CD4-positive, CD25-positive, alpha-beta regulatory T cell (primary cell): ENCODE results near the gene ZFX. TPM values are rescaled to one million over a fixed set of nuclear protein-coding genes. Genes with fewer than 3 reads are reported as not detected.
A peak's percentile ranks its signal among the peaks of the same experiment; 100 is the strongest.
"Not testable (repeated sequence)": the region's sequence is repeated elsewhere in the genome, so short reads cannot be mapped to it uniquely, and the experiment has no call there.

Experiments
- ATAC-seq, 2 donors: fragments of 150-1000 bp; cut with Tn5 transposase; one replicate each; pipeline ENCODE4 v1.10.0; 2021; ENCODE audit warnings: low read depth in 2 of 2, moderate number of reproducible peaks in 2 of 2, moderate library complexity in 1 of 2
- DNase-seq, 3 donors: peaks; one replicate each; pipeline versions ENCODE4 v3.0.0 to v3.0.0-alpha.2; 2012 to 2022; ENCODE audit warnings: mixed read lengths in 1 of 3
- H3K27ac ChIP-seq: one replicate; pipeline ENCODE4 v1.7.0; 2013; ENCODE audit warnings: mild to moderate bottlenecking, low read length; ENCODE audit not compliant: insufficient read depth, poor library complexity, severe bottlenecking
- H3K27me3 ChIP-seq: one replicate; pipeline ENCODE4 v1.7.0; 2013; ENCODE audit warnings: low read length; ENCODE audit not compliant: control insufficient read depth, insufficient read depth
- H3K36me3 ChIP-seq: one replicate; pipeline ENCODE4 v1.7.0; 2013; ENCODE audit warnings: mild to moderate bottlenecking, low read length, moderate library complexity; ENCODE audit not compliant: control insufficient read depth, insufficient read depth
- H3K4me1 ChIP-seq: 2 replicates; pipeline ENCODE4 v1.7.0; 2013; ENCODE audit warnings: mild to moderate bottlenecking, low read length; ENCODE audit not compliant: insufficient read depth, control insufficient read depth, poor library complexity, severe bottlenecking
- H3K4me3 ChIP-seq: one replicate; pipeline ENCODE4 v1.7.0; 2013; ENCODE audit warnings: low read depth, mild to moderate bottlenecking, low read length, moderate library complexity
- H3K9me3 ChIP-seq, 2 experiments: 1 replicate in 1 of 2; 2 replicates in 1 of 2; pipeline ENCODE4 v1.7.0; 2013; ENCODE audit warnings: low read length in 2 of 2, mild to moderate bottlenecking in 1 of 2, moderate library complexity in 1 of 2; ENCODE audit not compliant: control insufficient read depth in 2 of 2
- H3K27ac Mint-ChIP-seq, 3 donors: one replicate each; pipeline ENCODE4 v1.8.0; 2020 to 2022; ENCODE audit warnings: mild to moderate bottlenecking in 3 of 3, mixed read lengths in 3 of 3, moderate library complexity in 2 of 3
- H3K27me3 Mint-ChIP-seq: one replicate; pipeline ENCODE4 v1.8.0; 2022; ENCODE audit warnings: mild to moderate bottlenecking, mixed read lengths
- H3K36me3 Mint-ChIP-seq: one replicate; pipeline ENCODE4 v1.8.0; 2020; ENCODE audit warnings: mixed read lengths
- H3K4me1 Mint-ChIP-seq, 4 donors: one replicate each; pipeline ENCODE4 v1.8.0; 2020 to 2022; ENCODE audit warnings: mixed read lengths in 4 of 4, mild to moderate bottlenecking in 1 of 4
- H3K4me3 Mint-ChIP-seq, 4 donors: one replicate each; pipeline ENCODE4 v1.8.0; 2020 to 2022; ENCODE audit warnings: mild to moderate bottlenecking in 4 of 4, mixed read lengths in 4 of 4, moderate library complexity in 3 of 4
- H3K9me3 Mint-ChIP-seq, 7 donors: one replicate each; pipeline ENCODE4 v1.8.0; 2020 to 2022; ENCODE audit warnings: mixed read lengths in 7 of 7, mild to moderate bottlenecking in 3 of 7, moderate library complexity in 2 of 7
- polyA plus RNA-seq, 4 donors: library from polyadenylated mRNA; unstranded; fragments of 300-500 nt; fragmentation: Illumina TruSeq; gene quantifications; one replicate each; pipeline ENCODE4 v1.2.3, GENCODE V29; 2021
- total RNA-seq: library from RNA; stranded (reverse); gene quantifications from one replicate; pipeline ENCODE4 v1.2.3, GENCODE V29; 2022

The ZFX gene
- total and polyA plus RNA-seq, 5 donors from 2014 or later = 20.4 to 104 (median 39.2) TPM

DNA sequence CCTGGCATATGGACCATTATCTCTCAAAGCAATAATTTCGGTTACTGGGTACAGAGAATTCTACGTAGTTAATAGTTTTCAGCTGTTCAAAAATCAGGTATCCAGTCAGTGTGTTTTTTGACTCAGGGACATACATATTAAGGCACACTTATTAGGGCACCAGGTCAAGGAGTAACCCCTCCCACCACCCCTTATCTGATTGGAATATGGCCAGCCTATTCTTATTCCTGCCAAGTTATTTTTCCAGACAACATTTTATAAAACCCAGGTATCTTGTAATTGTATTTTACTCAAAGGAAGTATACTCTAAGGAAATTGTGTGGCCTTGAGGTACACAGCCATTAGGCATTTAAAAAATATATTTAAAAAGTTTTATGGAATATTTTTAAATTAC, 4.3 kb downstream of the ZFX start:
- H3K27ac ChIP-seq = peak overlapping the region; percentile 14
- H3K36me3 Mint-ChIP-seq = peaks cover 15% of the 10 kb centered on the region
- peaks cover 3% of the 10 kb centered on the region for H3K36me3 ChIP-seq
- peak overlapping the region; percentile 87 to 95 (median 90) for H3K4me3 Mint-ChIP-seq
- H3K4me1 Mint-ChIP-seq = peaks cover 39 to 77% (median 53%) of the 10 kb centered on the region in 4 donors
- peak overlapping the region in 2 of 3 donors; percentile 60 to 96 for H3K27ac Mint-ChIP-seq
- ATAC-seq (no peak), DNase-seq (no peak)
- no peaks in the 10 kb centered on the region for H3K27me3 ChIP-seq
- H3K9me3 Mint-ChIP-seq = no peaks in the 10 kb centered on the region
- peak overlapping the region; percentile 65 for H3K4me3 ChIP-seq
- no peaks in the 10 kb centered on the region for H3K27me3 Mint-ChIP-seq
- no peaks in the 10 kb centered on the region for H3K9me3 ChIP-seq
- H3K4me1 ChIP-seq = peaks cover 65% of the 10 kb centered on the region

- DNase-seq = no peak
- Mint-ChIP-seq H3K36me3 (peaks cover 16% of the 10 kb centered on the region), H3K4me3 (peak overlapping the region in 3 of 4 donors; percentile 44 to 90 (median 54)), H3K9me3 (no peaks in the 10 kb centered on the region), H3K4me1 (peaks cover 39 to 82% (median 55%) of the 10 kb centered on the region in 4 donors), H3K27me3 (no peaks in the 10 kb centered on the region), H3K27ac (no peak overlapping the region)
- Histone ChIP-seq H3K4me1 (peaks cover 64% of the 10 kb centered on the region), H3K4me3 (peak overlapping the region; percentile 41), H3K27ac (no peak overlapping the region), H3K9me3 (no peaks in the 10 kb centered on the region), H3K27me3 (no peaks in the 10 kb centered on the region), H3K36me3 (peaks cover 3% of the 10 kb centered on the region)
- no peak for ATAC-seq
These were observed 5.0 kb downstream of the ZFX start for GRCh38 chrX:24154490-24155034.

DNA sequence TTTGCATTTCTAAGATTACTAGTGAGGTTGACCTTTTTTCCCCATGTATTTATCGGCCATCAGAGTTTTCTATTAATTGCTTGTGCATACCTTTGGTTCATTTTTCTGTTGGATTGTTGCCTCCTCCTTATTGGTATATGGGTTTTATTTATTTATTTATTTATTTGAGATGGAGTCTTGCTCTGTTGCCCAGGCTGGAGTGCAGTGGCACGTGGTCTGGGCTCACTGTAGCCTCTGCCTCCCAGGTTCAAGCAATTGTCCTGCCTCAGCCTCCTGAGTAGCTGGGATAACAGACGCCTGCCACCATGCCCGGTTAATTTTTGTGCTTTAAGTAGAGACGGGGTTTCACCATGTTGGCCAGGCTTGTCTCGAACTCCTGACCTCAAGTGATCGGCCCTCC, 6.2 kb downstream of the ZFX start:
- not testable (repeated sequence) for DNase-seq, H3K9me3 Mint-ChIP-seq, H3K27me3 Mint-ChIP-seq, H3K36me3 ChIP-seq, H3K27me3 ChIP-seq, H3K9me3 ChIP-seq, ATAC-seq, H3K27ac ChIP-seq
- Mint-ChIP-seq H3K27ac (peak overlapping the region in 2 of 3 donors; percentile 12 to 21), H3K4me3 (peak overlapping the region in 3 of 4 donors; percentile 21 to 44 (median 41)), H3K36me3 (peaks cover 19% of the 10 kb centered on the region), H3K4me1 (peaks cover 39 to 90% (median 56%) of the 10 kb centered on the region in 4 donors)
- Histone ChIP-seq H3K4me1 (peaks cover 62% of the 10 kb centered on the region), H3K4me3 (peak overlapping the region; percentile 59)

DNA sequence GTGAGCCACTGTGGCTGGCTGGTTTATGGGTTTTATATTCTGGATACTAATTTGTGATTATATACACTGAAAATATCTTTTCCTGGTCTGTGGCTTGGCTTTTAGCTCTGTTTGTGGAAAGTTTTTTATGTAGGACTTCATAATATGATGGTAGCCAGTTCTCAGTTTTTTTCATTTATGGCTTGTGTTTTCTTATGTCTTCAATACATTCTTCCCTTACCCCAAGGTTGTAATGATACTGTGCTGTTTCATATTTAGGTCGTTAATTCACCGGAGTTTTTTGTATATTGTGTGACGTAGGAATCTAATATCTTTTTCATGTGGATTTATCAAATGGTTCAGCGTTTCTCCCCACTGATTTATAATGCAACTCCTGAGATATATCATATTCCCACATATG, 6.6 kb downstream of the ZFX start:
- peaks cover 20% of the 10 kb centered on the region for H3K36me3 Mint-ChIP-seq
- H3K27ac ChIP-seq = no peak overlapping the region
- DNase-seq (no peak), ATAC-seq (no peak)
- H3K27me3 Mint-ChIP-seq = no peaks in the 10 kb centered on the region
- peaks cover 6% of the 10 kb centered on the region for H3K36me3 ChIP-seq
- peak overlapping the region; percentile 59 for H3K4me3 ChIP-seq
- peak overlapping the region; percentile 6 to 41 (median 10) for H3K4me3 Mint-ChIP-seq
- no peaks in the 10 kb centered on the region for H3K27me3 ChIP-seq
- no peaks in the 10 kb centered on the region for H3K9me3 Mint-ChIP-seq
- peaks cover 57% of the 10 kb centered on the region for H3K4me1 ChIP-seq
- H3K9me3 ChIP-seq = no peaks in the 10 kb centered on the region
- H3K4me1 Mint-ChIP-seq = peaks cover 37 to 89% (median 55%) of the 10 kb centered on the region in 4 donors
- H3K27ac Mint-ChIP-seq = peak overlapping the region in 2 of 3 donors; percentile 2 to 12

DNA sequence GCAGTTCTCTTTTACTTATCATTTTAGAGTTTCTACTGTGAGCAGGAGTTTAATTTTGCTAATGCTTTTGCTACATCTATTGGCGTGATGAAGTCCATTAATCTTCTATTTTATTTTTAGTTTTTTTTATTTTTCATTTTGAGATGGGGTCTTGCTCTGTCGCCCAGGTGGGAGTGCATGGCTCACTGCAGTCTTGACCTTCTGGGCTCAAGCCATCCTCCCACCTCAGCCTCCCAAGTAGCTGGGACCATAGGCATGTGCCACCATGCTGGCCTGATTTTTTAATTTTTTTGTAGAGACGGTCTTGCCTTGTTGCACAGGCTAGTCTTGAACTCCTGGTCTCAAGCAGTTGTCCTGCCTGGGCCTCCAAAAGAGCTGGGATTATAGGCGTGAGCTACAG, 9.4 kb downstream of the ZFX start:
- Mint-ChIP-seq H3K9me3 (no peaks in the 10 kb centered on the region), H3K27ac (no peak overlapping the region), H3K4me1 (peaks cover 24 to 83% (median 47%) of the 10 kb centered on the region in 4 donors), H3K4me3 (peak overlapping the region in 2 of 4 donors; percentile 41 to 42), H3K27me3 (no peaks in the 10 kb centered on the region), H3K36me3 (peaks cover 17% of the 10 kb centered on the region)
- H3K36me3 ChIP-seq = peaks cover 6% of the 10 kb centered on the region
- no peaks in the 10 kb centered on the region for H3K27me3 ChIP-seq
- no peaks in the 10 kb centered on the region for H3K9me3 ChIP-seq
- H3K27ac ChIP-seq = no peak overlapping the region
- H3K4me1 ChIP-seq = peaks cover 33% of the 10 kb centered on the region
- H3K4me3 ChIP-seq = no peak overlapping the region
- no peak for DNase-seq
- ATAC-seq = no peak

GRCh38 chrX:24166078-24166477, 16.5 kb downstream of the ZFX start:
- Mint-ChIP-seq H3K27ac (peak overlapping the region in 1 of 3 donors; percentile 37), H3K36me3 (peaks cover 22% of the 10 kb centered on the region), H3K4me1 (peaks cover 34 to 83% (median 59%) of the 10 kb centered on the region in 4 donors), H3K27me3 (no peaks in the 10 kb centered on the region), H3K9me3 (no peaks in the 10 kb centered on the region), H3K4me3 (peak overlapping the region in 3 of 4 donors; percentile 4 to 16 (median 14))
- no peaks in the 10 kb centered on the region for H3K9me3 ChIP-seq
- no peaks in the 10 kb centered on the region for H3K27me3 ChIP-seq
- no peak for DNase-seq
- H3K4me3 ChIP-seq = no peak overlapping the region
- H3K27ac ChIP-seq = no peak overlapping the region
- peaks cover 1% of the 10 kb centered on the region for H3K36me3 ChIP-seq
- peaks cover 30% of the 10 kb centered on the region for H3K4me1 ChIP-seq
- ATAC-seq = no peak

GRCh38 chrX:24167719-24168472, 18.4 kb downstream of the ZFX start:
- peak overlapping the region; percentile 12 to 86 (median 27) for H3K27ac Mint-ChIP-seq
- Histone ChIP-seq H3K4me3 (peak overlapping the region; percentile 35), H3K9me3 (no peaks in the 10 kb centered on the region), H3K4me1 (peaks cover 37% of the 10 kb centered on the region), H3K27me3 (no peaks in the 10 kb centered on the region), H3K36me3 (peaks cover 6% of the 10 kb centered on the region), H3K27ac (peak overlapping the region; percentile 23)
- H3K27me3 Mint-ChIP-seq = no peaks in the 10 kb centered on the region
- ATAC-seq = no peak
- no peak for DNase-seq
- peak overlapping the region; percentile 3 to 36 (median 22) for H3K4me3 Mint-ChIP-seq
- peaks cover 38 to 83% (median 53%) of the 10 kb centered on the region in 4 donors for H3K4me1 Mint-ChIP-seq
- no peaks in the 10 kb centered on the region for H3K9me3 Mint-ChIP-seq
- peaks cover 26% of the 10 kb centered on the region for H3K36me3 Mint-ChIP-seq
